Kidney epithelial cell (primary cell): ENCODE data around the gene RIPOR3. TPM values are rescaled to one million over a fixed set of nuclear protein-coding genes. Genes with fewer than 3 reads are reported as not detected.

Experiments
- DNase-seq: peaks from one replicate; pipeline ENCODE4 v3.0.0-alpha.2; 2010; ENCODE audit warnings: low read depth
- H3K27me3 ChIP-seq: 2 replicates; pipeline ENCODE4 v1.6.0; 2011; ENCODE audit warnings: low read length; ENCODE audit not compliant: control insufficient read depth, insufficient read depth
- H3K36me3 ChIP-seq: 2 replicates; pipeline ENCODE4 v1.5.1; 2011; ENCODE audit warnings: low read length; ENCODE audit not compliant: control insufficient read depth, insufficient read depth
- H3K4me3 ChIP-seq: 2 replicates; pipeline ENCODE4 v1.5.1; 2011; ENCODE audit warnings: low read depth, mild to moderate bottlenecking, control low read depth, low read length
- CTCF ChIP-seq: IDR thresholded peaks from 2 replicates; pipeline ENCODE4 v1.5.1; 2011; ENCODE audit warnings: mild to moderate bottlenecking, moderate library complexity, low read length, control low read depth, inconsistent platforms; ENCODE audit not compliant: insufficient read depth, poor library complexity, severe bottlenecking
- total RNA-seq: library from RNA; depleted of rRNA; stranded (reverse); fragments of >200 nt; gene quantifications from 2 replicates; pipeline ENCODE4 v1.2.3, GENCODE V29; 2015

The RIPOR3 gene
- total RNA-seq, 1 donor from 2014 or later, result 0.08 TPM

GRCh38 chr20:50658804-50659380, 32.5 kb downstream of the RIPOR3 start:
- no peaks in the 10 kb centered on the region for H3K36me3 ChIP-seq
- no peak overlapping the region for H3K4me3 ChIP-seq
- TF ChIP-seq CTCF, result no peak
- DNase-seq, result no peak
- no peaks in the 10 kb centered on the region for H3K27me3 ChIP-seq

GRCh38 chr20:50655311-50655880, 35.9 kb downstream of the RIPOR3 start:
- H3K4me3 ChIP-seq, result no peak overlapping the region
- no peak for DNase-seq
- no peaks in the 10 kb centered on the region for H3K27me3 ChIP-seq
- H3K36me3 ChIP-seq, result no peaks in the 10 kb centered on the region
- no peak for TF ChIP-seq CTCF

DNA sequence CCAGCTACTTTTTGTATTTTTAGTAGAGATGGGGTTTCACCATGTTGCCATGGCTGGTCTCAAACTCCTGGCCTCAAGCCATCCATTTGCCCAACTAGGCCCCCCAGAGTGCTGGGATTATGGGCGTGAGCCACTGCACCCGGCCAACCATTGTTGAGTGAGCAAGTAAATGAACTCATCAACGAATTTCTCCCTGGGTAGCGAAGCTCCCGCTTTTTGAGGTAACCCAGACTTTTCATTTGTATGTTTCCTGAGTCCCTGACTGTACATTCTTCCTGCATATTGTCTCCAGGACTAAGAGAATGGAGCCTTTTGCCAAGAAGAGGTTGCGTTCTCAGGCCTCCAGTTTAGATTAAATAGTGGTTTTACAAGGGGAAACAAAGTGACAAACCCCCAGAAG, 36.4 kb downstream of the RIPOR3 start:
- Histone ChIP-seq H3K36me3 (no peaks in the 10 kb centered on the region), H3K27me3 (no peaks in the 10 kb centered on the region), H3K4me3 (no peak overlapping the region)
- TF ChIP-seq CTCF, result no peak
- no peak for DNase-seq

DNA sequence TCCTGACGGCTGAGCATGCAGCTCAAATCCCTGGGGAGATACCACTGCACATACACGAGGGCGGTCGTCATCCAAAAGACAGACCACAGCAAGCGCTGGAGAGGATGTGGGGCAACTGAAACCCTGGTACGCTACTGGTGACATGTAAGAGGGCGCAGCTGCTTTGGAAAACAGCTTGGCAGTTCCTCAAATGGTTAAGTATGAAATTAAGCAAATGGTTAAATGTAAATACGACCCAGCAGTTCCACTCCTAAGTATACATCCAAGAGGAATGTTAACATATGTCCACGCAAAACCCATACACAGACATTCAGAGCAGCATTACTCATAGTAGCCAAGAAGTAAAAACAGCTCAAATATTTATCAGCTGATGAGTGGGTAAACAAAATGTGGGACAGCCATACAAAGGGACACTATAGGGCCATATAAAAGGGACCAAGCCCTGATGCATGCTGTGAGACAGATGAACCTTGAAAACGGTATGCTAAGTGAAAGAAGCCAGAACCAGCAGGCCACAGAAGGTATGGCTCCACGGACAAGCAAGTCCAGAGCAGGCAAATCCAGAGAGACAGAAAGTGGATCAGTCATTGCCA, 38.5 kb downstream of the RIPOR3 start:
- Histone ChIP-seq H3K27me3 (no peaks in the 10 kb centered on the region), H3K36me3 (no peaks in the 10 kb centered on the region), H3K4me3 (no peak overlapping the region)
- TF ChIP-seq CTCF, result no peak
- DNase-seq, result no peak

DNA sequence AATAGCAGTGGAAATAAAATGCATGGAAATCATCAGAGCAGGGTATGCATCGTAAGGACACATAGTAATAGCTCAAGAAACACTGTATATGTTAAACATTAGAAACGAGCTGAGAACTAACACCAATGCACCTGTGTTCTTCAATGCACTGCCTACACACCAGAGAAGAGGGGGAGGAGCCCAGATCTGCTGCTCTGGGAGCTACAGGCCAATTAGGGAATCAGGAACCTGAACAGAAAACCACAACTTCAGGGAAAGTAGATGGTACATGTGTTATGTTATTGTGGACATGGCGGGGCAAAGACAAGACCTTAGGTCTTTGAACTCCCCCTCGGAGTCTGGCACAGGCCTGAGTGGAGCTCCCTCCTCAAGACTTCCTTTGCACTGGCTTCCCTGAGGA, 39.7 kb downstream of the RIPOR3 start:
- no peak for TF ChIP-seq CTCF
- H3K27me3 ChIP-seq, result no peaks in the 10 kb centered on the region
- no peak for DNase-seq
- H3K36me3 ChIP-seq, result no peaks in the 10 kb centered on the region
- H3K4me3 ChIP-seq, result no peak overlapping the region

DNA sequence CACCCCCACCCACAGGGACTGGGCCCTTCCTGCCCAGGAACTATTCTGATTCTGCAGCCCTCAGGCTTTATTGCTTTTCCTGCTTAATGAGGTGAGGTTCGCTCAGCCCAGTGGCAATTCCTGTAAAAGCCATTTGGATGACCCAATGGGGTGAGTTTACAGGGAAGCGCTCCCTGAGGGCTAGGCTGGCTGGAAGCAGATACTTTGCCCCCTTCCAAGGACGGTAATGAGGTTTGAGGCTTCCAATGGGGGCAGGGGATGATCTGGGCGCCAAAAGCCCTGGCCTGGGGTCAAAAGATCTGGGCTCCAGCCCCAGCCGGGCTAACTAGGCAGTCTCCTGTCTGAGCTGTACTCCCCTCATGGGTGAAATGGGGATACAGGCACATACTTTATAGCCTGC, 41.8 kb downstream of the RIPOR3 start:
- Histone ChIP-seq H3K4me3 (no peak overlapping the region), H3K36me3 (no peaks in the 10 kb centered on the region), H3K27me3 (no peaks in the 10 kb centered on the region)
- TF ChIP-seq CTCF, result no peak
- DNase-seq, result no peak
